ENCODE measurements around the gene OR2J2. TPM values are rescaled to one million over a fixed set of nuclear protein-coding genes. Genes with fewer than 3 reads are reported as not detected.

OR2J2 gene
- polyA plus RNA-seq, 1 donor (not counting 4 experiments of a cell fraction or from before 2014, with no cell fraction given), result not detected

GRCh38 chr6:29130644-29131043, 40.1 kb upstream of the OR2J2 start:
- Histone ChIP-seq H3K27ac (ENCODE audit: control insufficient read depth, insufficient read depth, low read length) (no peak overlapping the region), H4K20me1 (ENCODE audit: control insufficient read depth, extremely low read depth, insufficient read depth, low read length) (no peaks in the 10 kb centered on the region), H3K9me3 (ENCODE audit: control insufficient read depth, low read depth, low read length) (no peaks in the 10 kb centered on the region), H3K27me3 (ENCODE audit: control insufficient read depth, extremely low read depth, insufficient read depth, low read length) (no peaks in the 10 kb centered on the region), H3K4me3 (ENCODE audit: control insufficient read depth in 2 of 3, extremely low read depth in 1 of 3, insufficient read depth in 2 of 3, low read depth in 1 of 3, low read length in 3 of 3) (no peak overlapping the region), H3K9me1 (ENCODE audit: control insufficient read depth, extremely low read depth, insufficient read depth, low read length) (no peaks in the 10 kb centered on the region), H3K9ac (ENCODE audit: control insufficient read depth, extremely low read depth, insufficient read depth, low read length) (no peak overlapping the region), H3K4me1 (ENCODE audit: control insufficient read depth, extremely low read depth, insufficient read depth, low read length) (no peaks in the 10 kb centered on the region), H3K4me2 (ENCODE audit: control insufficient read depth, extremely low read depth, insufficient read depth, low read depth, low read length) (no peak overlapping the region), H2AFZ (ENCODE audit: control insufficient read depth, low read length) (no peak overlapping the region), H3K79me2 (ENCODE audit: control insufficient read depth, insufficient read depth, low read length) (no peaks in the 10 kb centered on the region), H3K36me3 (ENCODE audit: control insufficient read depth in 2 of 2, extremely low read depth in 1 of 2, insufficient read depth in 2 of 2, low read length in 2 of 2) (no peaks in the 10 kb centered on the region)
- DNase-seq (ENCODE audit: low read depth, low spot score), result no peak
- dilution Hi-C loops (cut with MboI; ENCODE audit: extremely low pct_ligation_motif_present, low sequenced_read_pairs), result no loop called here
- FAIRE-seq, result no peak
- TF ChIP-seq, protein P1, sequence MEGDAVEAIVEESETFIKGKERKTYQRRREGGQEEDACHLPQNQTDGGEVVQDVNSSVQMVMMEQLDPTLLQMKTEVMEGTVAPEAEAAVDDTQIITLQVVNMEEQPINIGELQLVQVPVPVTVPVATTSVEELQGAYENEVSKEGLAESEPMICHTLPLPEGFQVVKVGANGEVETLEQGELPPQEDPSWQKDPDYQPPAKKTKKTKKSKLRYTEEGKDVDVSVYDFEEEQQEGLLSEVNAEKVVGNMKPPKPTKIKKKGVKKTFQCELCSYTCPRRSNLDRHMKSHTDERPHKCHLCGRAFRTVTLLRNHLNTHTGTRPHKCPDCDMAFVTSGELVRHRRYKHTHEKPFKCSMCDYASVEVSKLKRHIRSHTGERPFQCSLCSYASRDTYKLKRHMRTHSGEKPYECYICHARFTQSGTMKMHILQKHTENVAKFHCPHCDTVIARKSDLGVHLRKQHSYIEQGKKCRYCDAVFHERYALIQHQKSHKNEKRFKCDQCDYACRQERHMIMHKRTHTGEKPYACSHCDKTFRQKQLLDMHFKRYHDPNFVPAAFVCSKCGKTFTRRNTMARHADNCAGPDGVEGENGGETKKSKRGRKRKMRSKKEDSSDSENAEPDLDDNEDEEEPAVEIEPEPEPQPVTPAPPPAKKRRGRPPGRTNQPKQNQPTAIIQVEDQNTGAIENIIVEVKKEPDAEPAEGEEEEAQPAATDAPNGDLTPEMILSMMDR (optimal IDR thresholded peaks at IDR 0.05 in 1 of 3, IDR thresholded peaks at IDR 0.05 in 1 of 3, conservative IDR thresholded peaks at IDR 0.05 in 1 of 3; ENCODE audit: extremely low read depth in 1 of 3, insufficient read depth in 2 of 3, low read length in 3 of 3), result no peak
- no peak for TF ChIP-seq EZH2 (IDR thresholded peaks at IDR 0.05; ENCODE audit: low read length)

DNA sequence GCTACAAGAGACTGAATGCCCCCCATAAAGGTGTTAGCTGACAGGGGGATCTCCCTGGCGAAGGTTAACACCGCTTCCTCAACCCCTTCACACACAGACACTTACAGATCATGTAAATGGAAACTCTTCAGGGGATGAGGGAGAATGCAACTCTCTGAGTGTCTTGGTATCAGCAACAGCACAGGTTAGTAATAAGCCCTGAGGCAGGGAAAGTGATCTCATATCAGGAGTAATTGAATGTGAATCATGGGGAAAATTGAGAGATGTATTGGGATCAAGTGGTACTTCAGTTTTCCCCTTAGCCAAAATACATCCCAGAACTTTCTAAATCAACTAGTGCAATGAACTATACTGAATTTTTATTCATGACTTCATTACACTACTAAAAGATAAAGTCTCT, 39.0 kb upstream of the OR2J2 start:
- DNase-seq (ENCODE audit: low read depth, low spot score), result no peak
- Histone ChIP-seq H3K4me1 (ENCODE audit: control insufficient read depth, extremely low read depth, insufficient read depth, low read length) (no peaks in the 10 kb centered on the region), H3K79me2 (ENCODE audit: control insufficient read depth, insufficient read depth, low read length) (no peaks in the 10 kb centered on the region), H2AFZ (ENCODE audit: control insufficient read depth, low read length) (no peak overlapping the region), H3K27me3 (ENCODE audit: control insufficient read depth, extremely low read depth, insufficient read depth, low read length) (no peaks in the 10 kb centered on the region), H3K9me3 (ENCODE audit: control insufficient read depth, low read depth, low read length) (no peaks in the 10 kb centered on the region), H3K36me3 (ENCODE audit: control insufficient read depth in 2 of 2, extremely low read depth in 1 of 2, insufficient read depth in 2 of 2, low read length in 2 of 2) (no peaks in the 10 kb centered on the region), H3K4me2 (ENCODE audit: control insufficient read depth, extremely low read depth, insufficient read depth, low read depth, low read length) (no peak overlapping the region), H4K20me1 (ENCODE audit: control insufficient read depth, extremely low read depth, insufficient read depth, low read length) (no peaks in the 10 kb centered on the region), H3K27ac (ENCODE audit: control insufficient read depth, insufficient read depth, low read length) (no peak overlapping the region), H3K9ac (ENCODE audit: control insufficient read depth, extremely low read depth, insufficient read depth, low read length) (no peak overlapping the region), H3K9me1 (ENCODE audit: control insufficient read depth, extremely low read depth, insufficient read depth, low read length) (no peaks in the 10 kb centered on the region), H3K4me3 (ENCODE audit: control insufficient read depth in 2 of 3, extremely low read depth in 1 of 3, insufficient read depth in 2 of 3, low read depth in 1 of 3, low read length in 3 of 3) (no peak overlapping the region)
- FAIRE-seq, result no peak
- dilution Hi-C loops (cut with MboI; ENCODE audit: extremely low pct_ligation_motif_present, low sequenced_read_pairs), result no loop called here
- TF ChIP-seq, protein P1 (optimal IDR thresholded peaks at IDR 0.05 in 1 of 3, IDR thresholded peaks at IDR 0.05 in 1 of 3, conservative IDR thresholded peaks at IDR 0.05 in 1 of 3; ENCODE audit: extremely low read depth in 1 of 3, insufficient read depth in 2 of 3, low read length in 3 of 3), result no peak
- TF ChIP-seq EZH2 (IDR thresholded peaks at IDR 0.05; ENCODE audit: low read length), result no peak
